ENCODE measurements around the gene FRMD4A. TPM values are rescaled to one million over a fixed set of nuclear protein-coding genes. Genes with fewer than 3 reads are reported as not detected.

Gene FRMD4A
- polyA plus RNA-seq, 1 donor (not counting 4 experiments of a cell fraction or from before 2014, with no cell fraction given): 12.9 TPM

DNA sequence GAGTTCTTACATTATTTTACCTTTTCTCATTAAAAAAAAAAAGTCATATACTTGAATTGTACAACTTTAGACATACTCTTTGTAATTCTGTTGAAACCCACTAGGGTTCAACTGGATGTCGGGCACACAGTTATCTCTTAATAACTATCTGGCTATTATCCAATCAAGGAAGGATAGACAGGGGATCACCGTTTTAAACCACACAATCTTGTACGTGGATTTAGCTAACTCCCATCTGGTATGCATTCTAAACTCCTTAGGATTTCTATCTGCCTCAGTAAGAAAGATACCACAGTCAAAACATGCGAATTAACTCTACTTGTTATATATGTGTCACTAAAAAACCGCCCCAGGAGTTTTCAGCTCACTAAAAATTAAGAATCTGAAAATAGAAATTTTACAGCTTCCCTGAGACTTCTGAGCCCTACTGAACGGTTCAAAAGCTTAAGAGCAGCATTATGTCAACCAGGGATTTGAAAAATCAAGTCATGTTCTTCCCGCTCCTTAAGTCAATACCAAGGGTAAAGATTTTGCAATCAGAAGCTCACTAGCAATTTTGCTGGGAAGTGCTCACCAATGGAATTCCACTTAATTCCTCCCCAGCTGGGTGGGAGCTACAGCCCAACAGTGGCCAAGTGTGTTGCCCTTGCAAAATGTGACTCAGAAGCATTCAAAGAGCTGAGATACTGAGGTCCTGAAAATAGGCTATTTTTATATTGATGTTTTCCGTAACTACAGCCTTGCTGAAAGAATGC lies 267.0 kb downstream of the FRMD4A start:
- H3K9me1 ChIP-seq (ENCODE audit: control insufficient read depth, extremely low read depth, insufficient read depth, low read length): no peaks in the 10 kb centered on the region
- DNase-seq (ENCODE audit: low read depth, low spot score) (no peak), FAIRE-seq (no peak)
- H2AFZ ChIP-seq (ENCODE audit: control insufficient read depth, low read length): no peak overlapping the region
- H3K4me2 ChIP-seq (ENCODE audit: control insufficient read depth, extremely low read depth, insufficient read depth, low read depth, low read length): no peak overlapping the region
- TF ChIP-seq, protein P1, sequence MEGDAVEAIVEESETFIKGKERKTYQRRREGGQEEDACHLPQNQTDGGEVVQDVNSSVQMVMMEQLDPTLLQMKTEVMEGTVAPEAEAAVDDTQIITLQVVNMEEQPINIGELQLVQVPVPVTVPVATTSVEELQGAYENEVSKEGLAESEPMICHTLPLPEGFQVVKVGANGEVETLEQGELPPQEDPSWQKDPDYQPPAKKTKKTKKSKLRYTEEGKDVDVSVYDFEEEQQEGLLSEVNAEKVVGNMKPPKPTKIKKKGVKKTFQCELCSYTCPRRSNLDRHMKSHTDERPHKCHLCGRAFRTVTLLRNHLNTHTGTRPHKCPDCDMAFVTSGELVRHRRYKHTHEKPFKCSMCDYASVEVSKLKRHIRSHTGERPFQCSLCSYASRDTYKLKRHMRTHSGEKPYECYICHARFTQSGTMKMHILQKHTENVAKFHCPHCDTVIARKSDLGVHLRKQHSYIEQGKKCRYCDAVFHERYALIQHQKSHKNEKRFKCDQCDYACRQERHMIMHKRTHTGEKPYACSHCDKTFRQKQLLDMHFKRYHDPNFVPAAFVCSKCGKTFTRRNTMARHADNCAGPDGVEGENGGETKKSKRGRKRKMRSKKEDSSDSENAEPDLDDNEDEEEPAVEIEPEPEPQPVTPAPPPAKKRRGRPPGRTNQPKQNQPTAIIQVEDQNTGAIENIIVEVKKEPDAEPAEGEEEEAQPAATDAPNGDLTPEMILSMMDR (optimal IDR thresholded peaks at IDR 0.05 in 1 of 3, IDR thresholded peaks at IDR 0.05 in 1 of 3, conservative IDR thresholded peaks at IDR 0.05 in 1 of 3; ENCODE audit: extremely low read depth in 1 of 3, insufficient read depth in 2 of 3, low read length in 3 of 3): no peak
- TF ChIP-seq EZH2 (IDR thresholded peaks at IDR 0.05; ENCODE audit: low read length): no peak
- H3K9ac ChIP-seq (ENCODE audit: control insufficient read depth, extremely low read depth, insufficient read depth, low read length): no peak overlapping the region
- H3K27ac ChIP-seq (ENCODE audit: control insufficient read depth, insufficient read depth, low read length): no peak overlapping the region
- dilution Hi-C loops (cut with MboI; ENCODE audit: extremely low pct_ligation_motif_present, low sequenced_read_pairs): no loop called here
- no peaks in the 10 kb centered on the region for H3K9me3 ChIP-seq (ENCODE audit: control insufficient read depth, low read depth, low read length)
- no peaks in the 10 kb centered on the region for H3K79me2 ChIP-seq (ENCODE audit: control insufficient read depth, insufficient read depth, low read length)
- no peak overlapping the region for H3K4me3 ChIP-seq (ENCODE audit: control insufficient read depth in 2 of 3, extremely low read depth in 1 of 3, insufficient read depth in 2 of 3, low read depth in 1 of 3, low read length in 3 of 3)
- no peaks in the 10 kb centered on the region for H4K20me1 ChIP-seq (ENCODE audit: control insufficient read depth, extremely low read depth, insufficient read depth, low read length)
- no peaks in the 10 kb centered on the region for H3K36me3 ChIP-seq (ENCODE audit: control insufficient read depth in 2 of 2, extremely low read depth in 1 of 2, insufficient read depth in 2 of 2, low read length in 2 of 2)
- H3K27me3 ChIP-seq (ENCODE audit: control insufficient read depth, extremely low read depth, insufficient read depth, low read length): peaks cover 9% of the 10 kb centered on the region
- H3K4me1 ChIP-seq (ENCODE audit: control insufficient read depth, extremely low read depth, insufficient read depth, low read length): no peaks in the 10 kb centered on the region

DNA sequence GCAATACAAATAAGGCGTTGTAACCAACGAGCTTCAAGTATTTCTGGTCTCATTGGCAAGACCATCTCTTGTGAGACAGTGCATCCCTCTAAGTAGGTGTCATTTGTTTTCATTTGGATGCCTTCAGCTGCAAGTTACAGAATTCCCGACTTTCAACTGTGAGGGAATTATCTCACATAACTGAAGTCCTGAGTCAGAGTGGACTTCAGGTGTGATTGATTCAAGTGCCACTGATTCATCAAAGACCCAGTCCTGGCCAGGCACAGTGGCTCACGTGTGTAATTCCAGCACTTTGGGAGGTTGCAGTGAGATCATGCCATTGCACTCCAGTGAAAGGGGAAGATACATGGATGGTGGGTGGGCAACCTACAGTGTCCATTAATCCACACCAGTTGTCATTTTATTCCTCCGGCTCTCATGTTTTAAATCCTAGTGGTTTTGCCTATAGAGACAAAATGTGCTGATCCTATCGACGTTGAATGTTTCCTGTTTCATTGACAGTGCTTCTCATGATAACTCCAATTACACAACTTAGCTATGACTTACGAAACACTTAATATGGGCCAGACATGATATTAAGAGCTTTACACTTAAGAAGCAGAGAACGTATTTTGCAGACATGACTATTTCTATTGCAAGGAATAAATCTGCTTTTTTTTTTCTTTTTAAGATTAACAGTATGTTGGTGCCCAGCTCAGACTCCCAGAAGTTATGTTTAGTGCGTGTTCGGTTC lies 268.0 kb downstream of the FRMD4A start:
- no peak overlapping the region for H3K9ac ChIP-seq (ENCODE audit: control insufficient read depth, extremely low read depth, insufficient read depth, low read length)
- no peaks in the 10 kb centered on the region for H3K4me1 ChIP-seq (ENCODE audit: control insufficient read depth, extremely low read depth, insufficient read depth, low read length)
- H3K27me3 ChIP-seq (ENCODE audit: control insufficient read depth, extremely low read depth, insufficient read depth, low read length): peaks cover 9% of the 10 kb centered on the region
- no peak overlapping the region for H3K4me2 ChIP-seq (ENCODE audit: control insufficient read depth, extremely low read depth, insufficient read depth, low read depth, low read length)
- H3K9me3 ChIP-seq (ENCODE audit: control insufficient read depth, low read depth, low read length): no peaks in the 10 kb centered on the region
- H3K36me3 ChIP-seq (ENCODE audit: control insufficient read depth in 2 of 2, extremely low read depth in 1 of 2, insufficient read depth in 2 of 2, low read length in 2 of 2): no peaks in the 10 kb centered on the region
- FAIRE-seq (no peak), DNase-seq (ENCODE audit: low read depth, low spot score) (no peak)
- TF ChIP-seq EZH2 (IDR thresholded peaks at IDR 0.05; ENCODE audit: low read length): no peak
- TF ChIP-seq, protein P1 (optimal IDR thresholded peaks at IDR 0.05 in 1 of 3, IDR thresholded peaks at IDR 0.05 in 1 of 3, conservative IDR thresholded peaks at IDR 0.05 in 1 of 3; ENCODE audit: extremely low read depth in 1 of 3, insufficient read depth in 2 of 3, low read length in 3 of 3): no peak
- no peak overlapping the region for H2AFZ ChIP-seq (ENCODE audit: control insufficient read depth, low read length)
- H3K79me2 ChIP-seq (ENCODE audit: control insufficient read depth, insufficient read depth, low read length): no peaks in the 10 kb centered on the region
- no peak overlapping the region for H3K27ac ChIP-seq (ENCODE audit: control insufficient read depth, insufficient read depth, low read length)
- no peaks in the 10 kb centered on the region for H3K9me1 ChIP-seq (ENCODE audit: control insufficient read depth, extremely low read depth, insufficient read depth, low read length)
- no peaks in the 10 kb centered on the region for H4K20me1 ChIP-seq (ENCODE audit: control insufficient read depth, extremely low read depth, insufficient read depth, low read length)
- dilution Hi-C loops (cut with MboI; ENCODE audit: extremely low pct_ligation_motif_present, low sequenced_read_pairs): no loop called here
- H3K4me3 ChIP-seq (ENCODE audit: control insufficient read depth in 2 of 3, extremely low read depth in 1 of 3, insufficient read depth in 2 of 3, low read depth in 1 of 3, low read length in 3 of 3): no peak overlapping the region
